HG03460 (cell line): Measurements from ENCODE around the gene ADAMTS2.

Experiments
- ATAC-seq: cut with Tn5 transposase; IDR thresholded peaks from one replicate; pipeline ENCODE4 v1.9.1; 2021; ENCODE audit not compliant: unreplicated experiment

Gene ADAMTS2

GRCh38 chr5:179165421-179166170 is 179.7 kb downstream of the ADAMTS2 start:
- no peak for ATAC-seq

GRCh38 chr5:179164331-179165311 is 180.6 kb downstream of the ADAMTS2 start:
- ATAC-seq: no peak

GRCh38 chr5:179163236-179164155 is 181.8 kb downstream of the ADAMTS2 start:
- no peak for ATAC-seq

- no peak for ATAC-seq
Observed at GRCh38 chr5:179162351-179163235, 182.7 kb downstream of the ADAMTS2 start.

GRCh38 chr5:179161901-179162300 is 183.4 kb downstream of the ADAMTS2 start:
- ATAC-seq: no peak

- no peak for ATAC-seq
Observed at GRCh38 chr5:179160584-179160983, 184.7 kb downstream of the ADAMTS2 start.

- ATAC-seq: no peak
Observed at GRCh38 chr5:179158556-179158955, 186.7 kb downstream of the ADAMTS2 start.

GRCh38 chr5:179154991-179155955 is 190.0 kb downstream of the ADAMTS2 start:
- no peak for ATAC-seq

GRCh38 chr5:179154346-179154990 is 190.8 kb downstream of the ADAMTS2 start:
- ATAC-seq: no peak

GRCh38 chr5:179153921-179154345 is 191.3 kb downstream of the ADAMTS2 start:
- ATAC-seq: no peak

GRCh38 chr5:179153341-179153901 is 191.8 kb downstream of the ADAMTS2 start:
- ATAC-seq: no peak

- ATAC-seq: no peak
Observed at GRCh38 chr5:179152941-179153340, 192.3 kb downstream of the ADAMTS2 start.

- no peak for ATAC-seq
Observed at GRCh38 chr5:179152144-179152895, 192.9 kb downstream of the ADAMTS2 start.

- ATAC-seq: no peak
Observed at GRCh38 chr5:179151286-179152118, 193.8 kb downstream of the ADAMTS2 start.

- no peak for ATAC-seq
Observed at GRCh38 chr5:179150011-179150410, 195.2 kb downstream of the ADAMTS2 start.

- no peak for ATAC-seq
Observed at GRCh38 chr5:179149278-179149677, 196.0 kb downstream of the ADAMTS2 start.
